Colonic mucosa (tissue), 4 donors: ENCODE measurements around the gene GFI1. TPM values are rescaled to one million over a fixed set of nuclear protein-coding genes. Genes with fewer than 3 reads are reported as not detected.
"Not testable (repeated sequence)": the region's sequence is repeated elsewhere in the genome, so short reads cannot be mapped to it uniquely, and the experiment has no call there.

Experiments used
- DNase-seq: peaks from one replicate; pipeline ENCODE4 v3.0.0-alpha.2; 2020
- H3K27ac ChIP-seq: fragments of 200-600 bp; one replicate; pipeline ENCODE4 v1.8.0; 2021
- H3K27me3 ChIP-seq: fragments of 200-600 bp; one replicate; pipeline ENCODE4 v1.8.0; 2021
- H3K36me3 ChIP-seq: fragments of 200-600 bp; one replicate; pipeline ENCODE4 v1.8.0; 2021
- H3K4me1 ChIP-seq: fragments of 200-600 bp; one replicate; pipeline ENCODE4 v1.8.0; 2021; ENCODE audit warnings: mild to moderate bottlenecking
- H3K4me3 ChIP-seq: fragments of 200-600 bp; one replicate; pipeline ENCODE4 v1.8.0; 2021
- H3K9ac ChIP-seq, 2 donors: one replicate each; pipeline ENCODE4 v1.7.0; 2013; ENCODE audit warnings: control low read depth in 2 of 2, low read depth in 2 of 2, low read length in 2 of 2
- H3K9me3 ChIP-seq: fragments of 200-600 bp; one replicate; pipeline ENCODE4 v1.8.0; 2021
- CTCF ChIP-seq: fragments of 200-600 bp; IDR thresholded peaks from one replicate; pipeline ENCODE4 v1.8.0; 2022; ENCODE audit warnings: antibody characterized with exemption, mild to moderate bottlenecking
- intact Hi-C: fragments of 100-400 bp; cut with DNase I; formaldehyde crosslinking; loops from one replicate; pipeline ENCODE4 v1.14.1; 2022
- total RNA-seq, 2 donors: library from RNA; stranded (reverse); fragmentation: NEBNext Ultra II Directional in 1 of 2; extraction: Animal tissue kit (Norgen Biotek cat#: 25700) in 1 of 2; gene quantifications; one replicate each; pipeline ENCODE4 v1.2.1, GENCODE V29; 2021
- donor health status: healthy.
- donor health status: DM: no; HTN: no; CAD: no.
- donor health status: DM: no; HTN: no; CAD: no.

Gene GFI1
- total RNA-seq, 2 donors from 2014 or later, result 5.4 to 8.7 TPM

GRCh38 chr1:92439291-92439690 is 47.4 kb downstream of the GFI1 start:
- H3K27me3 ChIP-seq, result no peaks in the 10 kb centered on the region
- no peak overlapping the region for H3K27ac ChIP-seq
- TF ChIP-seq CTCF, result no peak
- no peak overlapping the region for H3K4me3 ChIP-seq
- DNase-seq, result no peak
- H3K9me3 ChIP-seq, result no peaks in the 10 kb centered on the region
- H3K4me1 ChIP-seq, result no peaks in the 10 kb centered on the region
- H3K9ac ChIP-seq, result no peak overlapping the region
- H3K36me3 ChIP-seq, result no peaks in the 10 kb centered on the region
- intact Hi-C loops, result no loop called here

- H3K4me1 ChIP-seq, H3K36me3 ChIP-seq, H3K9me3 ChIP-seq, H3K27ac ChIP-seq, H3K4me3 ChIP-seq, H3K9ac ChIP-seq, intact Hi-C loops, DNase-seq, H3K27me3 ChIP-seq: not testable (repeated sequence)
Measured at GRCh38 chr1:92434572-92434971, 52.2 kb downstream of the GFI1 start.

GRCh38 chr1:92430030-92430429 is 56.7 kb downstream of the GFI1 start:
- TF ChIP-seq CTCF, result no peak
- no peak for DNase-seq
- H3K27ac ChIP-seq, result no peak overlapping the region

GRCh38 chr1:92425617-92426016 is 61.1 kb downstream of the GFI1 start:
- DNase-seq, result no peak
- H3K9ac ChIP-seq, result no peak overlapping the region
- H3K4me3 ChIP-seq, result no peak overlapping the region
- H3K27ac ChIP-seq, result no peak overlapping the region
- H3K27me3 ChIP-seq, result no peaks in the 10 kb centered on the region
- no peaks in the 10 kb centered on the region for H3K36me3 ChIP-seq
- intact Hi-C loops, result no loop called here
- no peaks in the 10 kb centered on the region for H3K9me3 ChIP-seq
- no peaks in the 10 kb centered on the region for H3K4me1 ChIP-seq
- TF ChIP-seq CTCF, result no peak

More at GRCh38 chr1:92430030-92430429, 56.7 kb downstream of the GFI1 start:
- no peaks in the 10 kb centered on the region for H3K36me3 ChIP-seq
- no peaks in the 10 kb centered on the region for H3K9me3 ChIP-seq
- no peak overlapping the region for H3K9ac ChIP-seq
- no peak overlapping the region for H3K4me3 ChIP-seq
- H3K4me1 ChIP-seq, result no peaks in the 10 kb centered on the region
- H3K27me3 ChIP-seq, result no peaks in the 10 kb centered on the region
- intact Hi-C loops, result no loop called here

Other genes with a start within 250 kb of the GFI1 start
- gene GLMN, start 187.9 kb downstream of the GFI1 start, total RNA-seq, result 1 to 10 TPM; 5.4 to 6.3 TPM
- gene RPAP2, start 187.9 kb downstream of the GFI1 start, total RNA-seq, result 10 to 100 TPM; 16.7 to 23.5 TPM